OCI-LY1 (cell line): ENCODE data around the gene DALRD3.

Experiments
- H2AFZ ChIP-seq: fragments of 200-600 bp; sonication (generic), shearing (Covaris generic); 2 replicates; pipeline ENCODE4 v1.6.0; 2014; ENCODE audit warnings: antibody characterized with exemption, mild to moderate bottlenecking, low read length
- H3F3A ChIP-seq: fragments of 200-600 bp; sonication (generic), shearing (Covaris generic); 2 replicates; pipeline ENCODE4 v1.6.0; 2014; ENCODE audit warnings: mild to moderate bottlenecking, antibody characterized with exemption, low read length, moderate library complexity; ENCODE audit not compliant: insufficient read depth
- H3K27ac ChIP-seq: fragments of 200-600 bp; sonication (generic); 2 replicates; pipeline ENCODE4 v1.5.1; 2014; ENCODE audit warnings: low read length, mixed run types, mild to moderate bottlenecking, low read depth; ENCODE audit not compliant: poor library complexity, severe bottlenecking
- H3K27me3 ChIP-seq: fragments of 200-600 bp; sonication (generic); 2 replicates; pipeline ENCODE4 v1.6.0; 2014; ENCODE audit warnings: antibody characterized with exemption, mild to moderate bottlenecking, low read length, moderate library complexity; ENCODE audit not compliant: insufficient read depth
- H3K36me3 ChIP-seq: fragments of 200-600 bp; sonication (generic); 2 replicates; pipeline ENCODE4 v1.6.1; 2014; ENCODE audit warnings: mild to moderate bottlenecking, antibody characterized with exemption, low read length, moderate library complexity, mixed read lengths; ENCODE audit not compliant: insufficient read depth
- H3K4me1 ChIP-seq: fragments of 200-600 bp; sonication (generic); 2 replicates; pipeline ENCODE4 v1.5.1; 2014; ENCODE audit warnings: mild to moderate bottlenecking, low read length, moderate library complexity; ENCODE audit not compliant: insufficient read depth, severe bottlenecking
- H3K4me2 ChIP-seq: fragments of 200-600 bp; sonication (generic), shearing (Covaris generic); 2 replicates; pipeline ENCODE4 v1.6.1; 2014; ENCODE audit warnings: low read length
- H3K4me3 ChIP-seq: fragments of 200-600 bp; sonication (generic); 2 replicates; pipeline ENCODE4 v1.5.1; 2014; ENCODE audit warnings: low read length, low read depth, mild to moderate bottlenecking, mixed read lengths; ENCODE audit not compliant: poor library complexity, severe bottlenecking
- H3K79me2 ChIP-seq: fragments of 200-600 bp; shearing (Covaris generic); 2 replicates; pipeline ENCODE4 v1.6.1; 2016; ENCODE audit warnings: mixed run types, low read length, mixed read lengths; ENCODE audit not compliant: insufficient read depth
- H3K9ac ChIP-seq: fragments of 200-600 bp; sonication (generic), shearing (Covaris generic); 2 replicates; pipeline ENCODE4 v1.6.1; 2014; ENCODE audit warnings: mild to moderate bottlenecking, low read length, mixed read lengths
- H3K9me2 ChIP-seq: fragments of 200-600 bp; sonication (generic), shearing (Covaris generic); 2 replicates; pipeline ENCODE4 v1.6.1; 2014; ENCODE audit warnings: low read depth, mild to moderate bottlenecking, low read length, mixed read lengths
- H3K9me3 ChIP-seq: fragments of 200-600 bp; shearing (Covaris generic); 2 replicates; pipeline ENCODE4 v1.6.1; 2014; ENCODE audit warnings: low read length, mixed read lengths
- H4K20me1 ChIP-seq: fragments of 200-600 bp; sonication (generic), shearing (Covaris generic); 2 replicates; pipeline ENCODE4 v1.6.0; 2016; ENCODE audit warnings: mild to moderate bottlenecking, low read length; ENCODE audit not compliant: insufficient read depth
- EZH2 ChIP-seq: fragments of 200-600 bp; sonication (generic), shearing (Covaris generic); IDR thresholded peaks from 2 replicates; pipeline ENCODE4 v1.8.0; 2017; ENCODE audit warnings: borderline replicate concordance, mixed run types, mild to moderate bottlenecking, antibody characterized with exemption, low read length, moderate library complexity, mixed read lengths
- TF ChIP-seq, protein P1 (sequence below): fragments of 200-600 bp; sonication (generic), shearing (Covaris generic); IDR thresholded peaks from 2 replicates; pipeline ENCODE4 v1.5.1; 2017; ENCODE audit warnings: mild to moderate bottlenecking, antibody characterized with exemption, low read length, moderate library complexity, mixed read lengths

The DALRD3 gene

DNA sequence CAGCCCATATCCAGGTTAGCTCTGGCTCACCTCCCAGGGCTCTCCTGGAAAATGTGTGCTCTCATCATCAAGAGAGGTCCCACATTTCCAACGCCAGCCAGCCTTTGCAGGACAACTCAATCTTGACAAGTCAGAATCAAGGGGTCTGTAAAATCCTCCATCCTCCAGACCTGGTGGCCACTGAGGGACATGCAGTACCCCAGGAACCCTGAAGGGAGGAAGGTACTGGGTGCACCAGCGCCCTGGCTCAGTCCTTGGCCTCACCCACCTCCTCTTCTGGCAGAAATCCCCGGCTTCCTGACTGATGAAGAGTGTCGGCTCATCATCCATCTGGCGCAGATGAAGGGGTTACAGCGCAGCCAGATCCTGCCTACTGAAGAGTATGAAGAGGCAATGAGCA, 17.2 kb downstream of the DALRD3 start:
- Histone ChIP-seq H3K9me3 (no peaks in the 10 kb centered on the region), H3K36me3 (peaks cover 7% of the 10 kb centered on the region; the same call in 1 of the 2 replicates), H3K27me3 (no peaks in the 10 kb centered on the region), H3K4me3 (no peak overlapping the region), H3F3A (no peaks in the 10 kb centered on the region), H3K4me1 (peaks cover 2% of the 10 kb centered on the region), H2AFZ (no peak overlapping the region), H3K79me2 (no peaks in the 10 kb centered on the region), H3K4me2 (no peak overlapping the region), H3K9ac (no peak overlapping the region), H3K27ac (no peak overlapping the region), H3K9me2 (no peaks in the 10 kb centered on the region), H4K20me1 (no peaks in the 10 kb centered on the region)
- TF ChIP-seq, protein P1, sequence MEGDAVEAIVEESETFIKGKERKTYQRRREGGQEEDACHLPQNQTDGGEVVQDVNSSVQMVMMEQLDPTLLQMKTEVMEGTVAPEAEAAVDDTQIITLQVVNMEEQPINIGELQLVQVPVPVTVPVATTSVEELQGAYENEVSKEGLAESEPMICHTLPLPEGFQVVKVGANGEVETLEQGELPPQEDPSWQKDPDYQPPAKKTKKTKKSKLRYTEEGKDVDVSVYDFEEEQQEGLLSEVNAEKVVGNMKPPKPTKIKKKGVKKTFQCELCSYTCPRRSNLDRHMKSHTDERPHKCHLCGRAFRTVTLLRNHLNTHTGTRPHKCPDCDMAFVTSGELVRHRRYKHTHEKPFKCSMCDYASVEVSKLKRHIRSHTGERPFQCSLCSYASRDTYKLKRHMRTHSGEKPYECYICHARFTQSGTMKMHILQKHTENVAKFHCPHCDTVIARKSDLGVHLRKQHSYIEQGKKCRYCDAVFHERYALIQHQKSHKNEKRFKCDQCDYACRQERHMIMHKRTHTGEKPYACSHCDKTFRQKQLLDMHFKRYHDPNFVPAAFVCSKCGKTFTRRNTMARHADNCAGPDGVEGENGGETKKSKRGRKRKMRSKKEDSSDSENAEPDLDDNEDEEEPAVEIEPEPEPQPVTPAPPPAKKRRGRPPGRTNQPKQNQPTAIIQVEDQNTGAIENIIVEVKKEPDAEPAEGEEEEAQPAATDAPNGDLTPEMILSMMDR: no peak
- TF ChIP-seq EZH2: no peak

GRCh38 chr3:48999085-48999858, 19.1 kb downstream of the DALRD3 start:
- H3F3A ChIP-seq: no peaks in the 10 kb centered on the region
- no peak overlapping the region for H3K4me2 ChIP-seq
- no peaks in the 10 kb centered on the region for H3K9me3 ChIP-seq
- TF ChIP-seq EZH2: no peak
- TF ChIP-seq, protein P1: no peak
- H3K36me3 ChIP-seq: peaks cover 14% of the 10 kb centered on the region; the same call in 1 of the 2 replicates
- H3K4me3 ChIP-seq: no peak overlapping the region
- H3K27me3 ChIP-seq: no peaks in the 10 kb centered on the region
- H4K20me1 ChIP-seq: no peaks in the 10 kb centered on the region
- no peaks in the 10 kb centered on the region for H3K4me1 ChIP-seq
- H3K9ac ChIP-seq: no peak overlapping the region
- H2AFZ ChIP-seq: no peak overlapping the region
- H3K27ac ChIP-seq: no peak overlapping the region
- H3K9me2 ChIP-seq: no peaks in the 10 kb centered on the region
- no peaks in the 10 kb centered on the region for H3K79me2 ChIP-seq

DNA sequence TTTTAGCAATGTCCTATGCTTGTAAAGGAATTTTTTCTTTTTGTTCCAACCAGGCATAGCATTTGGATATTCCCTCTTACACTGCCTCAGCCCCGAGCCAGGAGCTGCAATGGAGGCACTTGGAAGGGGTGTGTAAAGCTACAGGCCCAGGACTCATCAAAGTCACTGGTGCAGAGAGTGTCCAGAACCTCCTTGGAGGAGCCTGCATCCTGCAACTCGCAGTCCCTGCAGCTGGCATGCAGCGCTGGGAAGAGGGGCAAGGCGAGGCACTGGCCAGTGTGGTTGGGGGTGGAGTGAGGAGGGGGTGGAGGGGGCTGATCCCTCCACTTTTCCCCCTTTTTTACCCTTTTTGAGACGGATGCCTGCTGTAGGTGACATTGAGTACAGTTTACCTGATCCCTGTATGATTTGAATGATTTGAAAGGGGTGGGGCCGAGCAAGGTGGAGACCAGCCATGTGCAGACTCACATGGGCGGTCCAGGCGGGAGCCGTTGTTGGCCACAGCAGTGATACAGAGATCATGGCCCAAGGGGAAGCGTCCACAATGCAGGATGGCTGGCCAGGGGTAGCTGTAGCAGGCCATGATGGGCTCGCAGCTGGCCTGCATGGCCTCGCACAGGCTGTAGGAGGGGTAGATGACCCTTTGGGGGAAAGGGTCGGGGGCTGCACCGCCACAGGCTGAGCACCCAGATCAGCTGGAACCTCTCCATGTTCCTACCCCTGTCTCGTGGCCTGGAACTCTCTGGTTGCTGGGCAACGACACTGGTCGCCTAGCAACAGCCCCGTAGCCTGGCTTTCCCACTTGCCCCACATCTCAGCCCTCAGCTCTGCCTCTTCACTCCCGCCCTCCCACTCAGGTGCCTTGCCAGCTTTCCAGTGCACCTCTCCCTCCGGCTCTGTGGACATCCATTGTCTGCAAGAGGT, 20.4 kb downstream of the DALRD3 start:
- no peak overlapping the region for H3K27ac ChIP-seq
- no peaks in the 10 kb centered on the region for H3K79me2 ChIP-seq
- H3K36me3 ChIP-seq: peaks cover 19% of the 10 kb centered on the region; the same call in 1 of the 2 replicates
- TF ChIP-seq EZH2: no peak
- TF ChIP-seq, protein P1: no peak
- H3K9me2 ChIP-seq: no peaks in the 10 kb centered on the region
- no peak overlapping the region for H3K4me3 ChIP-seq
- H3F3A ChIP-seq: no peaks in the 10 kb centered on the region
- H3K4me1 ChIP-seq: no peaks in the 10 kb centered on the region
- H4K20me1 ChIP-seq: no peaks in the 10 kb centered on the region
- H3K4me2 ChIP-seq: no peak overlapping the region
- H3K27me3 ChIP-seq: no peaks in the 10 kb centered on the region
- H3K9me3 ChIP-seq: no peaks in the 10 kb centered on the region
- H2AFZ ChIP-seq: no peak overlapping the region
- no peak overlapping the region for H3K9ac ChIP-seq
